Spinal cord (tissue), 10 donors: Measurements from ENCODE around the gene CACNB2. TPM values are rescaled to one million over a fixed set of nuclear protein-coding genes. Genes with fewer than 3 reads are reported as not detected.
"Not testable (repeated sequence)": the region's sequence is repeated elsewhere in the genome, so short reads cannot be mapped to it uniquely, and the experiment has no call there.

Experiments
- DNase-seq, 6 donors: peaks; one replicate each; pipeline versions ENCODE4 v3.0.0 to v3.0.0-alpha.2; 2013 to 2015; ENCODE audit warnings: low spot score in 6 of 6, low read depth in 4 of 6
- H3K27ac ChIP-seq: one replicate; pipeline ENCODE4 v1.5.1; 2013; ENCODE audit warnings: low read depth, low read length, control low read depth
- H3K27me3 ChIP-seq: one replicate; pipeline ENCODE4 v1.6.1; 2013; ENCODE audit warnings: low read length; ENCODE audit not compliant: control insufficient read depth, insufficient read depth
- H3K36me3 ChIP-seq: one replicate; pipeline ENCODE4 v1.6.1; 2013; ENCODE audit warnings: low read length; ENCODE audit not compliant: control insufficient read depth, insufficient read depth
- H3K4me1 ChIP-seq: one replicate; pipeline ENCODE4 v1.6.1; 2013; ENCODE audit warnings: low read length; ENCODE audit not compliant: control insufficient read depth, insufficient read depth
- H3K4me3 ChIP-seq: one replicate; pipeline ENCODE4 v1.5.1; 2013; ENCODE audit warnings: low read depth, low read length, control low read depth
- H3K9me3 ChIP-seq: one replicate; pipeline ENCODE4 v1.6.1; 2013; ENCODE audit warnings: low read length; ENCODE audit not compliant: control insufficient read depth, insufficient read depth
- WGBS: methylation state at CpG from one replicate; pipeline ENCODE4 v1.1.5; 2013; ENCODE audit warnings: missing lambda C conversion rate; ENCODE audit not compliant: insufficient coverage; 5-methylcytosine and 5-hydroxymethylcytosine counted together
- polyA plus RNA-seq, 2 donors: library from polyadenylated mRNA; unstranded; fragments of 120-200 nt; gene quantifications; one replicate each; pipeline ENCODE4 v1.2.1, GENCODE V29; 2013; ENCODE audit not compliant: insufficient read length in 2 of 2
- total RNA-seq, 2 donors: library from RNA; depleted of rRNA in 1 of 2; stranded (reverse); fragments of 120-200 nt in 1 of 2; fragments of >200 nt in 1 of 2; gene quantifications; one replicate each; pipeline versions ENCODE4 v1.2.3 to v1.2.4, GENCODE V29; 2013 to 2014
- donor health status: healthy.

The CACNB2 gene
- total and polyA plus RNA-seq, 4 donors = 18.4 to 32.7 (median 24.9) TPM

DNA sequence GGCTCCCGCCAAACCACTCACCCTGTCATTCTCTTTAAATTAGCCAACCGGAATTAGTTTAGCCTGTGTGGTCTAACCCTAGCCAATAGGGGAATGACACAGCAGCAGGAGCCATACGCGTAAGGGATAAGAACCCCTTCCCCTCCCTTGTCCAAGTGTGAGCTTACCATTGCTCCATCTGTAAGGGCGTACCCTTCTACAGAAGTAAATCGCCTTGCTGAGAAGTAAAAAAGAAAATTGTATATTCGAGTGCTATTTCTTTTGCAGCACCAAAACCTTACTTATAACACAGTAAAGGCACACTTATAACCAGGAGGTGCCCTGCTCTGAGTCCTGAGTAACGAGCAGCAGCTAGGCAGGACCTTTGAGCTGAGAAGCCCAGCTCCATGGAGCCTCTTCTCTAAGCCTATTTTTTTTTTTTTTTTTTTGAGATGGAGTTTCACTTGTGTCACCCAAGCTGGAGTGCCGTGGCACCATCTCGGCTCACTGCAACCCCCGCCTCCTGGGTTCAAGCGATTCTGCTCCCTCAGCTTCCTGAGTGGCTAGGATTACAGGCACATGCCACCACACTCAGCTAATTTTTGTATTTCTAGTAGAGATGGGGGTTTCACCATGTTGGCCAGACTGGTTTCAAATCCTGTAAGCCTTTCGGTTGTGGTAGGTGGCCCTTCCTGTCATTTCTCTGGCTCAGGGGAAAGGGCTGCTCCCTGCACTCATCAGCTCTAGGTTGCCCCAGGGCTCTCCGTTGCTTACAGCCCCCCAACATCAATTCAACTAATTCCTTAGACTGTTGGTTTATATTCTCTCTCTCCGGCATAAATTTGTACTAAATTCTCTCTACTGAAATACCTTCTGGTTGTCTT, 437.8 kb downstream of the CACNB2 start:
- H3K4me3 ChIP-seq = no peak overlapping the region
- H3K4me1 ChIP-seq = no peaks in the 10 kb centered on the region
- WGBS = 94% methylated on average over 5 of the region's 15 CpGs

DNA sequence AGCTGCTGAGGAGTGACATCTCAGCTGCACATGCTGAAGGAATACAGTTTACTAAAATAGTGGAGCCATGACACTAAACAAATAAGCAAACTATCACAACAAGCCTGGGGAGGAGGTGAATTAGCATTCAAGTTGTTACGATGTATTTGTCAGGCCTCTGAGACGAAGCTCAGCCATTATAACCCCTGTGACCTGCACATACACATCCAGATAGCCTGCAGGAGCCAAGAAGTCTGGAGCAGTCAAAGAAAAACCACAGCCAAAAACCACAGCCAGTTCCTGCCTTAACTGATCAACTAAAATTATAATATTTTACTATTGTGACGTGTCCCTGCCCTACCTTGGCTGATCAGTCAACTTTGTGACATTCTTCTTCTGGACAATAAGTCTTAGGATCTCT, 442.6 kb downstream of the CACNB2 start:
- Histone ChIP-seq H3K27ac (no peak overlapping the region), H3K36me3 (peaks cover 10% of the 10 kb centered on the region), H3K27me3 (no peaks in the 10 kb centered on the region), H3K4me3 (no peak overlapping the region), H3K4me1 (no peaks in the 10 kb centered on the region), H3K9me3 (no peaks in the 10 kb centered on the region)
- 64% methylated on average over 2 of the region's 3 CpGs for WGBS
- DNase-seq = no peak

More for the DNA sequence above, 437.8 kb downstream of the CACNB2 start:
- H3K36me3 ChIP-seq = peaks cover 7% of the 10 kb centered on the region
- no peak for DNase-seq
- H3K27me3 ChIP-seq = no peaks in the 10 kb centered on the region
- H3K27ac ChIP-seq = no peak overlapping the region
- no peaks in the 10 kb centered on the region for H3K9me3 ChIP-seq

DNA sequence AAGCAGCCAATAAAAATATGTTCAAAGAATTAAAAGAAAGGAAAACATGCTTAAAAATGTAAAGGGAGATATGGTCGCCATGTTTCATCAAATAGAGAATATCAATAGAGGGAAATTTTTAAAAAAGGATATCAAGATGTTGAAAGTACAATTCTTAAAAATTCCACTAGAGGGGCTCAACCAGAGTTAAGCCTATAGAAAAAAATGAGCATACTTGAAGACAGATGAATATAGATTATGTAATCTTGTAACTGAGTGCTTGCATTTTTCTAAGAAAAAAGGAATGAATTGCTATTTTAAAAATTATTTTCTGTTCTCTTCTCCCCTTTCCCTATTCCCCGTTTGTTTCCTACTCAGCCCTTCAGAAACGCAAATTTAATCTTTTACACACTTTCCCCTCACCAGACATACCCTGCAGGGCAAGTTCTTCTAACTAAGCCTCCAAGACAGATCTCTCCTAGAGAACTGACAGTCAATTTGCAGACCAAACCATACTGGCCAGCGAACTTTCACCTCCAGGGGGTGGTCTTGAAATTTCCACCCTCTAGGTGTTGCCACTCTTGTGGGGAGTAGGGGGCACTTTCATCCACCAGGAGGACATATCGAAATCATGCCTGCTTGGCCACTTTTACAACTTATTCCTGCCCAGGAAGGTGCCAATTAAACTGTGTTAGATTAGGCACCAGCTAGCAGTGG, 443.5 kb downstream of the CACNB2 start:
- Histone ChIP-seq H3K36me3 (peaks cover 11% of the 10 kb centered on the region), H3K27ac (no peak overlapping the region), H3K4me3 (no peak overlapping the region), H3K4me1 (no peaks in the 10 kb centered on the region), H3K9me3 (no peaks in the 10 kb centered on the region), H3K27me3 (no peaks in the 10 kb centered on the region)
- DNase-seq = no peak
- 67% methylated on average over 3 of the region's 5 CpGs for WGBS

DNA sequence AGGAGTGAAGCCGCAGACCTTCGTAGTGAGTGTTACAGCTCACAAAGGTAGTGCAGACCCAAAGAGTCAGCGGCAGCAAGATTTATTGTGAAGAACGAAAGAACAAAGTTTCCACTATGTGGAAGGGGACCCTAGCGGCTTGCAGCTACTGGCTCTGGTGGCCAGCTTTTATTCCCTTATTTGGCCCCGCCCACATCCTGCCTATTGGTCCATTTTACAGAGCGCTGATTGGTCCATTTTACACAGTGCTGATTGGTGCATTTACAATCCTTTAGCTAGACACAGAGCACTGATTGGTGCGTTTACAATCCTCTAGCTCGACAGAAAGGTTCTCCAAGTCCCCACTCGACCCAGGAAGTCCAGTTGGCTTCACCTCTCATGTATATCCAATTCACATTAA, 446.4 kb downstream of the CACNB2 start:
- H3K36me3 ChIP-seq, H3K4me3 ChIP-seq, H3K4me1 ChIP-seq, DNase-seq, H3K27ac ChIP-seq, H3K27me3 ChIP-seq, H3K9me3 ChIP-seq: not testable (repeated sequence)
- WGBS = 96% methylated on average over 10 of the region's 10 CpGs

DNA sequence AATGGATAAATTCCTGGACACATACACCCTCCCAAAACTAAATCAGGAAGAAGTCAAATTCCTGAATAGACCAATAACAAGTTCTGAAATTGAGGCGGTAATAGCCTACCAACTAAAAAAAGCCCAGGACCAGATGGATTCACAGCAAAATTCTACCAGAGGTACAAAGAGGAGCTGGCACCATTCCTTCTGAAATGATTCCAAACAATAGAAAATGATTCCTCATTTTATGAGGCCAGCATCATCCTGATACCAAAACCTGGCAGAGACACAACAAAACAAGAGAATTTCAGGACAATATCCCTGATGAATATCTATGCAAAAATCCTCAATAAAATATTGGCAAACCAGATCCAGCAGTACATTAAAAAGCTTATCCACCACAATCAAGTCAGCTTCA, 450.9 kb downstream of the CACNB2 start:
- DNase-seq = peak in 1 of 6 donors; percentile 11
- not testable (repeated sequence) for H3K27me3 ChIP-seq

More for the DNA sequence above, 450.9 kb downstream of the CACNB2 start:
- not testable (repeated sequence) for H3K4me3 ChIP-seq, H3K9me3 ChIP-seq, H3K36me3 ChIP-seq, H3K4me1 ChIP-seq, H3K27ac ChIP-seq
- 92% methylated on average over 1 of the region's 1 CpG for WGBS

Other genes starting within 250 kb of the CACNB2 start
- gene SLC39A12, start 188.5 kb upstream of the CACNB2 start, total RNA-seq = 10 to 100 TPM in 1 of 2 donors, 1 to 10 TPM in 1; 9.9 to 46.9 TPM
- gene SLC39A12, start 188.5 kb upstream of the CACNB2 start, polyA plus RNA-seq = 10 to 100 TPM in 1 of 2 donors, 1 to 10 TPM in 1; 5.7 to 10.4 TPM